Tibial artery (tissue), 4 donors: Measurements from ENCODE around the gene ENTPD2.

Source experiments
- DNase-seq, 2 donors: peaks; one replicate each; pipeline ENCODE4 v3.0.0-alpha.2; 2019
- H3K27ac ChIP-seq, 2 donors: fragments of 200-600 bp; sonication (generic) in 1 of 2; 1 replicate in 1 of 2; 2 replicates in 1 of 2; pipeline ENCODE4 v1.5.1; 2018 to 2019; ENCODE audit warnings: mild to moderate bottlenecking in 1 of 2
- H3K27me3 ChIP-seq, 2 donors: fragments of 200-600 bp; sonication (generic) in 1 of 2; one replicate each; pipeline versions ENCODE4 v1.5.1 to v1.6.0; 2016 to 2019
- H3K36me3 ChIP-seq, 3 donors: fragments of 200-600 bp; sonication (generic) in 2 of 3; one replicate each; pipeline ENCODE4 v1.5.1; 2016 to 2019; ENCODE audit warnings: mild to moderate bottlenecking in 2 of 3
- H3K4me1 ChIP-seq, 4 donors: fragments of 200-600 bp; sonication (generic) in 2 of 4; 1 replicate in 3 of 4; 2 replicates in 1 of 4; pipeline ENCODE4 v1.5.1; 2016 to 2019
- H3K4me3 ChIP-seq, 2 donors: fragments of 200-600 bp; sonication (generic) in 1 of 2; 1 replicate in 1 of 2; 2 replicates in 1 of 2; pipeline ENCODE4 v1.5.1; 2018 to 2019; ENCODE audit warnings: mild to moderate bottlenecking in 2 of 2
- H3K9me3 ChIP-seq, 3 donors: fragments of 200-600 bp; sonication (generic) in 1 of 3; one replicate each; pipeline ENCODE4 v1.5.1; 2016 to 2019
- intact Hi-C: fragments of 100-400 bp; cut with DNase I; formaldehyde crosslinking; loops from one replicate; pipeline ENCODE4 v1.15.0; 2023; ENCODE audit warnings: low total_unique reads
- TF ChIP-seq, protein P1 (sequence below), 2 experiments: fragments of 200-600 bp in 1 of 2; fragments of 450-650 bp in 1 of 2; IDR thresholded peaks; one replicate each; pipeline ENCODE4 v1.5.1; 2017 to 2019; ENCODE audit warnings: antibody characterized with exemption in 2 of 2, mild to moderate bottlenecking in 1 of 2, moderate library complexity in 1 of 2

The ENTPD2 gene

GRCh38 chr9:137086531-137087408 lies 32.9 kb upstream of the ENTPD2 start, which contains the start of gene MAN1B1:
Gene MAN1B1, plus strand, starts transcription at chr9:137086985. Its CDS starts 15 bp downstream, at chr9:137087000.
- DNase-seq: peak; percentile 97 to 99
- Histone ChIP-seq H3K4me3 (peak within 1 kb of the TSS; percentile 70 to 75), H3K9me3 (no peaks in the 10 kb centered on the region), H3K27me3 (peaks cover 0 to 4% of the 10 kb centered on the region in 2 donors), H3K4me1 (peaks cover 0 to 46% (median 14%) of the 10 kb centered on the region in 4 donors), H3K36me3 (peaks cover 0 to 42% (median 17%) of the 10 kb centered on the region in 3 donors), H3K27ac (peak within 1 kb of the TSS; percentile 86 to 93)
- intact Hi-C loops: no loop called here
- TF ChIP-seq, protein P1, sequence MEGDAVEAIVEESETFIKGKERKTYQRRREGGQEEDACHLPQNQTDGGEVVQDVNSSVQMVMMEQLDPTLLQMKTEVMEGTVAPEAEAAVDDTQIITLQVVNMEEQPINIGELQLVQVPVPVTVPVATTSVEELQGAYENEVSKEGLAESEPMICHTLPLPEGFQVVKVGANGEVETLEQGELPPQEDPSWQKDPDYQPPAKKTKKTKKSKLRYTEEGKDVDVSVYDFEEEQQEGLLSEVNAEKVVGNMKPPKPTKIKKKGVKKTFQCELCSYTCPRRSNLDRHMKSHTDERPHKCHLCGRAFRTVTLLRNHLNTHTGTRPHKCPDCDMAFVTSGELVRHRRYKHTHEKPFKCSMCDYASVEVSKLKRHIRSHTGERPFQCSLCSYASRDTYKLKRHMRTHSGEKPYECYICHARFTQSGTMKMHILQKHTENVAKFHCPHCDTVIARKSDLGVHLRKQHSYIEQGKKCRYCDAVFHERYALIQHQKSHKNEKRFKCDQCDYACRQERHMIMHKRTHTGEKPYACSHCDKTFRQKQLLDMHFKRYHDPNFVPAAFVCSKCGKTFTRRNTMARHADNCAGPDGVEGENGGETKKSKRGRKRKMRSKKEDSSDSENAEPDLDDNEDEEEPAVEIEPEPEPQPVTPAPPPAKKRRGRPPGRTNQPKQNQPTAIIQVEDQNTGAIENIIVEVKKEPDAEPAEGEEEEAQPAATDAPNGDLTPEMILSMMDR (IDR thresholded peaks at IDR 0.05): no peak

GRCh38 chr9:137085920-137086530 lies 32.2 kb upstream of the ENTPD2 start:
- intact Hi-C loops: no loop called here
- Histone ChIP-seq H3K36me3 (peaks cover 0 to 43% (median 19%) of the 10 kb centered on the region in 3 donors), H3K27me3 (peaks cover 0 to 5% of the 10 kb centered on the region in 2 donors), H3K4me3 (peak overlapping the region; percentile 70 to 75), H3K9me3 (no peaks in the 10 kb centered on the region), H3K4me1 (peaks cover 0 to 46% (median 14%) of the 10 kb centered on the region in 4 donors), H3K27ac (peak overlapping the region; percentile 86 to 93)
- DNase-seq: peak; percentile 42 to 81
- TF ChIP-seq, protein P1 (IDR thresholded peaks at IDR 0.05): no peak

- Histone ChIP-seq H3K27ac (no peak overlapping the region), H3K4me1 (peaks cover 0 to 39% (median 14%) of the 10 kb centered on the region in 4 donors), H3K4me3 (no peak overlapping the region), H3K27me3 (peaks cover 0 to 13% of the 10 kb centered on the region in 2 donors), H3K36me3 (peaks cover 0 to 43% (median 19%) of the 10 kb centered on the region in 3 donors), H3K9me3 (no peaks in the 10 kb centered on the region)
- TF ChIP-seq, protein P1 (IDR thresholded peaks at IDR 0.05): no peak
- intact Hi-C loops: no loop called here
- no peak for DNase-seq
Measured at GRCh38 chr9:137084526-137084925, 30.7 kb upstream of the ENTPD2 start.

- H3K27me3 ChIP-seq: peaks cover 0 to 24% of the 10 kb centered on the region in 2 donors
- peak overlapping the region; percentile 9 to 58 for H3K27ac ChIP-seq
- no peaks in the 10 kb centered on the region for H3K9me3 ChIP-seq
- peaks cover 0 to 39% (median 22%) of the 10 kb centered on the region in 4 donors for H3K4me1 ChIP-seq
- no peak overlapping the region for H3K4me3 ChIP-seq
- intact Hi-C loops: no loop called here
- DNase-seq: peak; percentile 80 to 84
- TF ChIP-seq, protein P1 (IDR thresholded peaks at IDR 0.05): no peak
- H3K36me3 ChIP-seq: peaks cover 0 to 46% (median 28%) of the 10 kb centered on the region in 3 donors
Measured at GRCh38 chr9:137083394-137084004, 29.6 kb upstream of the ENTPD2 start.

- Histone ChIP-seq H3K9me3 (no peaks in the 10 kb centered on the region), H3K27ac (peak overlapping the region; percentile 9 to 58), H3K4me3 (no peak overlapping the region), H3K4me1 (peaks cover 4 to 39% (median 26%) of the 10 kb centered on the region in 4 donors), H3K36me3 (peaks cover 0 to 46% (median 28%) of the 10 kb centered on the region in 3 donors), H3K27me3 (peaks cover 0 to 30% of the 10 kb centered on the region in 2 donors)
- intact Hi-C loops: no loop called here
- no peak for DNase-seq
- TF ChIP-seq, protein P1 (IDR thresholded peaks at IDR 0.05): no peak
Measured at GRCh38 chr9:137082925-137083290, 29.0 kb upstream of the ENTPD2 start.
